Ascending aorta (tissue), 2 donors: ENCODE measurements around the gene NRDC. TPM values are rescaled to one million over a fixed set of nuclear protein-coding genes. Genes with fewer than 3 reads are reported as not detected.

Source experiments
- DNase-seq, 2 donors: peaks; one replicate each; pipeline ENCODE4 v3.0.0-alpha.2; 2019; ENCODE audit warnings: low spot score in 2 of 2
- H3K27ac ChIP-seq, 2 donors: fragments of 200-600 bp; sonication (generic); one replicate each; pipeline ENCODE4 v1.5.1; 2016 to 2017; ENCODE audit warnings: mild to moderate bottlenecking in 1 of 2
- H3K27me3 ChIP-seq: fragments of 200-600 bp; sonication (generic); one replicate; pipeline ENCODE4 v1.5.1; 2017
- H3K36me3 ChIP-seq, 2 donors: fragments of 200-600 bp; sonication (generic); one replicate each; pipeline ENCODE4 v1.5.1; 2016
- H3K4me1 ChIP-seq, 2 donors: fragments of 200-600 bp; sonication (generic); one replicate each; pipeline ENCODE4 v1.5.1; 2016 to 2017; ENCODE audit warnings: mild to moderate bottlenecking in 1 of 2
- H3K4me3 ChIP-seq, 2 donors: fragments of 200-600 bp; sonication (generic); one replicate each; pipeline ENCODE4 v1.5.1; 2016 to 2017; ENCODE audit warnings: mild to moderate bottlenecking in 1 of 2
- H3K9me3 ChIP-seq, 2 donors: fragments of 200-600 bp; sonication (generic); one replicate each; pipeline ENCODE4 v1.5.1; 2016
- CTCF ChIP-seq, 3 experiments: fragments of 200-600 bp in 2 of 3; fragments of 450-650 bp in 1 of 3; sonication (generic) in 2 of 3; IDR thresholded peaks; one replicate each; pipeline ENCODE4 v1.5.1; 2016 to 2019; ENCODE audit warnings: antibody characterized with exemption in 3 of 3, mild to moderate bottlenecking in 1 of 3, moderate library complexity in 1 of 3
- intact Hi-C: fragments of 100-400 bp; cut with DNase I; formaldehyde crosslinking; loops from one replicate; pipeline ENCODE4 v1.15.1; 2023
- total RNA-seq: library from RNA; depleted of rRNA; stranded (reverse); fragments of >200 nt; gene quantifications from one replicate; pipeline ENCODE4 v1.1.0, GENCODE V29; 2016

The NRDC gene
- total RNA-seq, 1 donor from 2014 or later = 40.0 TPM

GRCh38 chr1:51818487-51818886 lies 60.0 kb downstream of the NRDC start:
- no peak for DNase-seq
- H3K27me3 ChIP-seq = no peaks in the 10 kb centered on the region
- TF ChIP-seq CTCF (IDR thresholded peaks at IDR 0.05) = no peak
- H3K4me1 ChIP-seq = no peaks in the 10 kb centered on the region
- no peak overlapping the region for H3K4me3 ChIP-seq
- intact Hi-C loops = no loop called here
- no peak overlapping the region for H3K27ac ChIP-seq
- H3K36me3 ChIP-seq = peaks cover 25 to 80% of the 10 kb centered on the region in 2 donors
- no peaks in the 10 kb centered on the region for H3K9me3 ChIP-seq

- no peaks in the 10 kb centered on the region for H3K4me1 ChIP-seq
- H3K36me3 ChIP-seq = peaks cover 32 to 66% of the 10 kb centered on the region in 2 donors
- no peaks in the 10 kb centered on the region for H3K27me3 ChIP-seq
- no peak for DNase-seq
- no peak for TF ChIP-seq CTCF (IDR thresholded peaks at IDR 0.05)
- H3K27ac ChIP-seq = no peak overlapping the region
- intact Hi-C loops = no loop called here
- H3K4me3 ChIP-seq = no peak overlapping the region
- no peaks in the 10 kb centered on the region for H3K9me3 ChIP-seq
These were observed 64.0 kb downstream of the NRDC start for GRCh38 chr1:51814513-51814912.

- DNase-seq = no peak
- Histone ChIP-seq H3K27me3 (no peaks in the 10 kb centered on the region), H3K9me3 (no peaks in the 10 kb centered on the region), H3K4me1 (no peaks in the 10 kb centered on the region), H3K4me3 (no peak overlapping the region), H3K27ac (no peak overlapping the region), H3K36me3 (peaks cover 38 to 79% of the 10 kb centered on the region in 2 donors)
- TF ChIP-seq CTCF (IDR thresholded peaks at IDR 0.05) = no peak
- intact Hi-C loops = no loop called here
These were observed 79.2 kb downstream of the NRDC start for GRCh38 chr1:51799372-51799771.

GRCh38 chr1:51794868-51795267 lies 83.7 kb downstream of the NRDC start:
- no peak for TF ChIP-seq CTCF (IDR thresholded peaks at IDR 0.05)
- DNase-seq = no peak
- intact Hi-C loops = no loop called here
- H3K9me3 ChIP-seq = no peaks in the 10 kb centered on the region
- no peaks in the 10 kb centered on the region for H3K27me3 ChIP-seq
- H3K4me3 ChIP-seq = no peak overlapping the region
- H3K36me3 ChIP-seq = peaks cover 40 to 85% of the 10 kb centered on the region in 2 donors
- H3K4me1 ChIP-seq = no peaks in the 10 kb centered on the region
- H3K27ac ChIP-seq = no peak overlapping the region

- TF ChIP-seq CTCF (IDR thresholded peaks at IDR 0.05) = no peak
- Histone ChIP-seq H3K4me3 (no peak overlapping the region), H3K27me3 (no peaks in the 10 kb centered on the region), H3K36me3 (peaks cover 41 to 85% of the 10 kb centered on the region in 2 donors), H3K4me1 (no peaks in the 10 kb centered on the region), H3K9me3 (no peaks in the 10 kb centered on the region), H3K27ac (no peak overlapping the region)
- no peak for DNase-seq
- intact Hi-C loops = no loop called here
These were observed 84.3 kb downstream of the NRDC start for GRCh38 chr1:51794260-51794659.

GRCh38 chr1:51792864-51793263 lies 85.7 kb downstream of the NRDC start:
- H3K36me3 ChIP-seq = peaks cover 41 to 89% of the 10 kb centered on the region in 2 donors
- H3K27ac ChIP-seq = no peak overlapping the region
- no peaks in the 10 kb centered on the region for H3K27me3 ChIP-seq
- intact Hi-C loops = no loop called here
- H3K9me3 ChIP-seq = no peaks in the 10 kb centered on the region
- H3K4me1 ChIP-seq = no peaks in the 10 kb centered on the region
- no peak for DNase-seq
- H3K4me3 ChIP-seq = no peak overlapping the region
- TF ChIP-seq CTCF (IDR thresholded peaks at IDR 0.05) = no peak
